DOHH2 (cell line): ENCODE data around the gene RHCG.

Source experiments
- H3F3A ChIP-seq: fragments of 200-600 bp; sonication (generic), shearing (Covaris generic); 2 replicates; pipeline ENCODE4 v1.6.0; 2016; ENCODE audit warnings: antibody characterized with exemption, mild to moderate bottlenecking; ENCODE audit not compliant: control insufficient read depth, insufficient read depth
- H3K27ac ChIP-seq: fragments of 200-600 bp; sonication (generic); 2 replicates; pipeline ENCODE4 v1.5.1; 2014; ENCODE audit warnings: low read depth, mild to moderate bottlenecking, low read length, moderate library complexity
- H3K27me3 ChIP-seq: fragments of 200-600 bp; sonication (generic); 2 replicates; pipeline ENCODE4 v1.6.1; 2014; ENCODE audit warnings: mild to moderate bottlenecking, low read length, mixed read lengths; ENCODE audit not compliant: control insufficient read depth
- H3K36me3 ChIP-seq: fragments of 200-600 bp; sonication (generic); 2 replicates; pipeline ENCODE4 v1.6.1; 2014; ENCODE audit warnings: mild to moderate bottlenecking, low read length, moderate library complexity, mixed read lengths; ENCODE audit not compliant: control insufficient read depth
- H3K4me1 ChIP-seq: fragments of 200-600 bp; sonication (generic); 2 replicates; pipeline ENCODE4 v1.6.1; 2014; ENCODE audit warnings: mild to moderate bottlenecking, low read length, mixed read lengths; ENCODE audit not compliant: control insufficient read depth
- H3K4me2 ChIP-seq: fragments of 200-600 bp; sonication (generic); 2 replicates; pipeline ENCODE4 v1.6.0; 2014; ENCODE audit warnings: mild to moderate bottlenecking, low read length, moderate library complexity
- H3K4me3 ChIP-seq: fragments of 200-600 bp; sonication (generic); 2 replicates; pipeline ENCODE4 v1.5.1; 2014; ENCODE audit warnings: mild to moderate bottlenecking, low read length, mixed read lengths
- H3K79me2 ChIP-seq: fragments of 200-600 bp; sonication (generic); 2 replicates; pipeline ENCODE4 v1.6.1; 2014; ENCODE audit warnings: mild to moderate bottlenecking, low read length, mixed read lengths; ENCODE audit not compliant: control insufficient read depth
- H3K9me2 ChIP-seq: fragments of 200-600 bp; sonication (generic); replicated peaks from 2 replicates; pipeline ENCODE4 v1.6.1; 2014; ENCODE audit warnings: mild to moderate bottlenecking, low read length, mixed read lengths; ENCODE audit not compliant: control insufficient read depth
- H3K9me3 ChIP-seq: fragments of 200-600 bp; sonication (generic); 2 replicates; pipeline ENCODE4 v1.6.1; 2014; ENCODE audit warnings: antibody characterized with exemption, low read length, mixed read lengths; ENCODE audit not compliant: control insufficient read depth, insufficient read depth
- H4K20me1 ChIP-seq: fragments of 200-600 bp; sonication (generic); 2 replicates; pipeline ENCODE4 v1.6.0; 2014; ENCODE audit warnings: low read depth, mild to moderate bottlenecking, antibody characterized with exemption, low read length, moderate library complexity; ENCODE audit not compliant: control insufficient read depth, insufficient read depth
- EZH2phosphoT487 ChIP-seq: fragments of 200-600 bp; sonication (generic); IDR thresholded peaks from 2 replicates; pipeline ENCODE4 v1.6.1; 2017; ENCODE audit warnings: borderline replicate concordance, mild to moderate bottlenecking, antibody characterized with exemption, low read length, moderate library complexity, mixed read lengths
- TF ChIP-seq, protein P1 (sequence below): fragments of 200-600 bp; sonication (generic); IDR thresholded peaks from one replicate; pipeline ENCODE4 v1.5.1; 2014; ENCODE audit warnings: antibody characterized with exemption, mild to moderate bottlenecking, low read depth, low read length; ENCODE audit not compliant: poor library complexity, severe bottlenecking

Gene RHCG

DNA sequence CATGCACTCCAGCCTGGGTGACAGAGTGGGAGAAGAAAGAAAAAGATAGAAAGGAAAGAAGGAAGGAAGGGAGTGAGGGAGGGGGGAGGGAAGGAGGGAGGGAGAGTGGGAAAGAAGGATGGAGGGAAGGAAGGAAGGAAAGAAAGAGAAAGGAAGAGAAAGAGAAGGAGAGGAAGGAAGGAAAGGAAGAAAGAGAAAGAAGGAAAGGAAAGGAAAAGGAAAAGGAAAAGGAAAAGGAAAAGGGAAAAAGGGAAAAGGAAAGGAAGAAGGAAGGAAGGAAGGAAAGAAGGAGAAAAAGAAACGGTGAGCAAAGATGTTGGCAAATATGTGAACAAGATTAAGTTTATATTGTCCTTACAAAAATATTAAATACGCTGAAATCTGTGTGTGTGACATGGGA lies 42.6 kb upstream of the RHCG start:
- no peak overlapping the region for H3K4me2 ChIP-seq
- H3K79me2 ChIP-seq, result no peaks in the 10 kb centered on the region
- H3K4me3 ChIP-seq, result no peak overlapping the region
- no peaks in the 10 kb centered on the region for H3K27me3 ChIP-seq
- H3K36me3 ChIP-seq, result no peaks in the 10 kb centered on the region
- no peaks in the 10 kb centered on the region for H3F3A ChIP-seq
- no peak overlapping the region for H3K27ac ChIP-seq
- no peaks in the 10 kb centered on the region for H3K4me1 ChIP-seq
- H3K9me3 ChIP-seq, result peaks cover 6% of the 10 kb centered on the region; the same call in 1 of the 2 replicates
- no peaks in the 10 kb centered on the region for H4K20me1 ChIP-seq
- TF ChIP-seq, protein P1, sequence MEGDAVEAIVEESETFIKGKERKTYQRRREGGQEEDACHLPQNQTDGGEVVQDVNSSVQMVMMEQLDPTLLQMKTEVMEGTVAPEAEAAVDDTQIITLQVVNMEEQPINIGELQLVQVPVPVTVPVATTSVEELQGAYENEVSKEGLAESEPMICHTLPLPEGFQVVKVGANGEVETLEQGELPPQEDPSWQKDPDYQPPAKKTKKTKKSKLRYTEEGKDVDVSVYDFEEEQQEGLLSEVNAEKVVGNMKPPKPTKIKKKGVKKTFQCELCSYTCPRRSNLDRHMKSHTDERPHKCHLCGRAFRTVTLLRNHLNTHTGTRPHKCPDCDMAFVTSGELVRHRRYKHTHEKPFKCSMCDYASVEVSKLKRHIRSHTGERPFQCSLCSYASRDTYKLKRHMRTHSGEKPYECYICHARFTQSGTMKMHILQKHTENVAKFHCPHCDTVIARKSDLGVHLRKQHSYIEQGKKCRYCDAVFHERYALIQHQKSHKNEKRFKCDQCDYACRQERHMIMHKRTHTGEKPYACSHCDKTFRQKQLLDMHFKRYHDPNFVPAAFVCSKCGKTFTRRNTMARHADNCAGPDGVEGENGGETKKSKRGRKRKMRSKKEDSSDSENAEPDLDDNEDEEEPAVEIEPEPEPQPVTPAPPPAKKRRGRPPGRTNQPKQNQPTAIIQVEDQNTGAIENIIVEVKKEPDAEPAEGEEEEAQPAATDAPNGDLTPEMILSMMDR, result no peak
- no peak for TF ChIP-seq EZH2phosphoT487
- H3K9me2 ChIP-seq, result no peaks in the 10 kb centered on the region

DNA sequence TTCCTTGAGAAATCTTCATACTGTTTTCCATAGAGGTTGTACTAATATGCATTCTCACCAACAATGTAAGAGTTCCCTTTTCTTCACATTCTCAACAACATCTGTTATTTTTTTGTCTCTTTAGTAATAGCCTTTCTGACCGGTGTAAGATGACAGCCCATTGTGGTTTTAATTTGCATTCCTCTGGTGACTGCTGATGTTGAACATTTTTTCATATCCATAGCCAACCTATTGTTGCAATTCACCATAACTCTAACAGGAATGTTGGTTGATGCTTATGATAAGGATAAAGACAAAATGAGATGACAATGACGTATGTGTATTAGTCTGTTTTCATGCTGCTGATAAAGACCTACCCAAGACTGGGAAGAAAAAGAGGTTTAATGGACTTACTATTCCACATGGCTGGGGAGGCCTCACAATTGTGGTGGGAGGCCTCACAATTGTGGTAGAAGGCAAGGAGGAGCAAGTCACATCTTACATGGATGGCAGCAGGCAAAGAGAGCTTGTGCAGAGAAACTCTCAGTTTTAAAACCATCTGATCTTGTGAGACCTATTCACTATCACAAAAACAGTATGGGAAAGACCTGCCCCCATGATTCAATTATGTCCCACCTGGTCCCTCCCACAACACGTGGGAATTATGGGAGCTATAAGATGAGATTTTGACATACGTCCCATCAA lies 37.6 kb upstream of the RHCG start:
- H3K4me3 ChIP-seq, result no peak overlapping the region
- H3K27ac ChIP-seq, result no peak overlapping the region
- TF ChIP-seq, protein P1, result no peak
- no peak for TF ChIP-seq EZH2phosphoT487
- no peaks in the 10 kb centered on the region for H4K20me1 ChIP-seq
- H3K36me3 ChIP-seq, result no peaks in the 10 kb centered on the region
- H3K4me1 ChIP-seq, result no peaks in the 10 kb centered on the region
- no peaks in the 10 kb centered on the region for H3K9me3 ChIP-seq
- no peaks in the 10 kb centered on the region for H3F3A ChIP-seq
- H3K9me2 ChIP-seq, result no peaks in the 10 kb centered on the region
- H3K27me3 ChIP-seq, result no peaks in the 10 kb centered on the region
- no peaks in the 10 kb centered on the region for H3K79me2 ChIP-seq
- no peak overlapping the region for H3K4me2 ChIP-seq

DNA sequence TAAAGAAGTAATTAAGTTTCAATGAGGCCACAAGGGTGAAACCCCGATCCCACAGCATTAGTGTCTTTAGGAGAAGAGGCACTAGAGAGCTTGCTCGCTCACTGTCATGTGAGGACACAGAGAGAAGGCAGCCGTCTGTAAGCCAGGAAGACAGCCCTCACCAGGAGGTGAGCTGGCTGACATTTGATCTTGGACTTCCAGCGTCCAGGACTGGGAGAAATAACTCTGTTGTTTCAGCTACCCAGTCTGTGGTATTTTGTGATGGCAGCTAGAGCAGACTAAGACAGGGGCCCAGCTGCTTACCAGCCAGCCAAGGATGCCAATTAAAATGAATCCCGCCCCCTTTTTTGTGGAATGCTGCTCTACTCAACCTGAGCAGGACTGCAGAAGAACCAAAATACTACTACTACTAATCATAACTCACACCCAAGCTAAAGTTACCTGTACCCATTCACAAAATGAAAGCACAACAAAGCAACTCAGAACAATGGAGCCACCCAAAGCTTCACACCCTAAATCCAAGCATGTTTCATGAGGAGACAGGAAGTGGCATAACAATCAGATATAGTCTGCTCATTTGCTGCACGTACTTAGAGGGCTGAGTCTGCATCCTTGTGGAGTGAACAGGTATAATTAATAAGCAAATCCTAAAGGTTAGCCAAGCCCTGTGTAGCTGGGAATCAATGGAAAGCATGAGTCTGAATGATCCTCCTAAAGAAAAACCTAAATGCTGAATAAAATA lies 35.6 kb upstream of the RHCG start:
- H3K4me2 ChIP-seq, result no peak overlapping the region
- H3K36me3 ChIP-seq, result no peaks in the 10 kb centered on the region
- H3K79me2 ChIP-seq, result no peaks in the 10 kb centered on the region
- TF ChIP-seq EZH2phosphoT487, result no peak
- TF ChIP-seq, protein P1, result no peak
- H3K9me2 ChIP-seq, result no peaks in the 10 kb centered on the region
- no peaks in the 10 kb centered on the region for H4K20me1 ChIP-seq
- no peaks in the 10 kb centered on the region for H3K4me1 ChIP-seq
- no peak overlapping the region for H3K4me3 ChIP-seq
- H3K27me3 ChIP-seq, result no peaks in the 10 kb centered on the region
- no peak overlapping the region for H3K27ac ChIP-seq
- H3K9me3 ChIP-seq, result no peaks in the 10 kb centered on the region
- no peaks in the 10 kb centered on the region for H3F3A ChIP-seq
